ENCODE results near the gene RMP24.

RMP24 gene

DNA sequence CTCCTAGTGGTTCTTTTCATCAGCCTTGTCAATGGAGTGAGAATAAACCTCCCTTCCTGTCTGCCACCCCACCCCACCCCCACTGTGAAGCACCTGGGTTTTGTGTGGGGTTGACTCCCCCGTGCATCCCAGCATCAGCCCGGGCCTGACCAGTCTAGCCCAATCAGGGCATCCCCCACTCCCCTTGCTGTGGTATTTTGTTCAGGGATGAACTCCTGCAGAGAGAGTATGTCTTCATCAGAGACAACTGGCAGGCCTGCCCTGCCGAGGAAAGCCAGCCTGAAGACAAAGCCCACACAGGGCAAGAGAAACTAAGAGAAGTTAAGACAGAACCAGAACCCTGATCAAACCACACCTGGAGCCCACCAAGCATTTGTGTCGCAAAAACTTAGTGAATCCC lies 36.7 kb upstream of the RMP24 start:
- intact Hi-C loops (cut with micrococcal nuclease; ENCODE audit: unreplicated experiment), result no loop called here
- TF ChIP-seq, protein P1, sequence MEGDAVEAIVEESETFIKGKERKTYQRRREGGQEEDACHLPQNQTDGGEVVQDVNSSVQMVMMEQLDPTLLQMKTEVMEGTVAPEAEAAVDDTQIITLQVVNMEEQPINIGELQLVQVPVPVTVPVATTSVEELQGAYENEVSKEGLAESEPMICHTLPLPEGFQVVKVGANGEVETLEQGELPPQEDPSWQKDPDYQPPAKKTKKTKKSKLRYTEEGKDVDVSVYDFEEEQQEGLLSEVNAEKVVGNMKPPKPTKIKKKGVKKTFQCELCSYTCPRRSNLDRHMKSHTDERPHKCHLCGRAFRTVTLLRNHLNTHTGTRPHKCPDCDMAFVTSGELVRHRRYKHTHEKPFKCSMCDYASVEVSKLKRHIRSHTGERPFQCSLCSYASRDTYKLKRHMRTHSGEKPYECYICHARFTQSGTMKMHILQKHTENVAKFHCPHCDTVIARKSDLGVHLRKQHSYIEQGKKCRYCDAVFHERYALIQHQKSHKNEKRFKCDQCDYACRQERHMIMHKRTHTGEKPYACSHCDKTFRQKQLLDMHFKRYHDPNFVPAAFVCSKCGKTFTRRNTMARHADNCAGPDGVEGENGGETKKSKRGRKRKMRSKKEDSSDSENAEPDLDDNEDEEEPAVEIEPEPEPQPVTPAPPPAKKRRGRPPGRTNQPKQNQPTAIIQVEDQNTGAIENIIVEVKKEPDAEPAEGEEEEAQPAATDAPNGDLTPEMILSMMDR (IDR thresholded peaks at IDR 0.05; ENCODE audit: insufficient read depth in 1 of 2, low read depth in 1 of 2, low read length in 1 of 2, severe bottlenecking in 1 of 2, unreplicated experiment in 1 of 2), result no peak
- Mint-ChIP-seq H3K27me3 (ENCODE audit: insufficient read depth, unreplicated experiment) (no peaks in the 10 kb centered on the region), H3K4me1 (ENCODE audit: low read depth, unreplicated experiment) (no peaks in the 10 kb centered on the region), H3K27ac (ENCODE audit: unreplicated experiment) (no peak overlapping the region), H3K36me3 (ENCODE audit: insufficient read depth, unreplicated experiment) (no peaks in the 10 kb centered on the region), H3K9me3 (ENCODE audit: unreplicated experiment) (no peaks in the 10 kb centered on the region), H3K4me3 (ENCODE audit: unreplicated experiment) (no peak overlapping the region)
- ChIA-PET CTCF (no interaction called here), POLR2A (no interaction called here)
- H3K4me1 ChIP-seq, result no peaks in the 10 kb centered on the region
- no peak overlapping the region for H3K4me3 ChIP-seq (ENCODE audit: low read depth, low read length)
- H3K36me3 ChIP-seq (ENCODE audit: control insufficient read depth, insufficient read depth, low read length), result no peaks in the 10 kb centered on the region
- no peak for DNase-seq
- BruUV-seq (replicated peaks), result no TSS peak
- H3K9me3 ChIP-seq, result no peaks in the 10 kb centered on the region
- H3K27me3 ChIP-seq (replicated peaks; ENCODE audit: control insufficient read depth, insufficient read depth, low read length), result no peaks in the 10 kb centered on the region

DNA sequence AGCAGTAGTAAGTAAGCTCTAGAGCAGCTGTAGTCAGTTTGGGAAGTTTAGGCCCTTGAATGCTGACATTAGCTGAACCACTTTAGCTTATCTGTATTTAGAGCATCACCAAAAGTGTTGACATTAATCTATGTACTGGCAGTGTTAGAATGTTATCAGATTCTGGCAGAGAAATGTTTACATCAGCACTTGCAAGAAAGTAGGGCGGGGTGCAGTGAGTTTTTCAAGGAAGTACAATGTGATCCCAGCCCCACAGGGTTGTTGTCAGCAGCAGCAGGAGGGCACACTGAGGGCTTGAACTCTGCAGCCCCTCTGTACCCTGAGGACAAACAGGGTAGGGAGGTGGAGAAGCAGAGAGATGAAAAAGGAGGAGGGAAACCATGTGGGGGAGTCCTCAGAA lies 35.5 kb upstream of the RMP24 start:
- H3K4me3 ChIP-seq (ENCODE audit: low read depth, low read length), result no peak overlapping the region
- DNase-seq, result no peak
- intact Hi-C loops (cut with micrococcal nuclease; ENCODE audit: unreplicated experiment), result no loop called here
- no peaks in the 10 kb centered on the region for H3K36me3 ChIP-seq (ENCODE audit: control insufficient read depth, insufficient read depth, low read length)
- H3K27me3 Mint-ChIP-seq (ENCODE audit: insufficient read depth, unreplicated experiment), result no peaks in the 10 kb centered on the region
- BruUV-seq (replicated peaks), result no TSS peak
- POLR2A ChIA-PET, result no interaction called here
- H3K9me3 ChIP-seq, result no peaks in the 10 kb centered on the region
- H3K27me3 ChIP-seq (replicated peaks; ENCODE audit: control insufficient read depth, insufficient read depth, low read length), result no peaks in the 10 kb centered on the region
- H3K9me3 Mint-ChIP-seq (ENCODE audit: unreplicated experiment), result no peaks in the 10 kb centered on the region
- TF ChIP-seq, protein P1 (IDR thresholded peaks at IDR 0.05; ENCODE audit: insufficient read depth in 1 of 2, low read depth in 1 of 2, low read length in 1 of 2, severe bottlenecking in 1 of 2, unreplicated experiment in 1 of 2), result no peak
- H3K4me3 Mint-ChIP-seq (ENCODE audit: unreplicated experiment), result no peak overlapping the region
- no peaks in the 10 kb centered on the region for H3K4me1 ChIP-seq
- H3K36me3 Mint-ChIP-seq (ENCODE audit: insufficient read depth, unreplicated experiment), result no peaks in the 10 kb centered on the region
- H3K4me1 Mint-ChIP-seq (ENCODE audit: low read depth, unreplicated experiment), result no peaks in the 10 kb centered on the region
- no peak overlapping the region for H3K27ac Mint-ChIP-seq (ENCODE audit: unreplicated experiment)
- CTCF ChIA-PET, result interaction anchor here (0.7 kb wide), 1 partner anchor 14 kb away, joined by 3 read pairs; no protein-coding TSS in a partner anchor

DNA sequence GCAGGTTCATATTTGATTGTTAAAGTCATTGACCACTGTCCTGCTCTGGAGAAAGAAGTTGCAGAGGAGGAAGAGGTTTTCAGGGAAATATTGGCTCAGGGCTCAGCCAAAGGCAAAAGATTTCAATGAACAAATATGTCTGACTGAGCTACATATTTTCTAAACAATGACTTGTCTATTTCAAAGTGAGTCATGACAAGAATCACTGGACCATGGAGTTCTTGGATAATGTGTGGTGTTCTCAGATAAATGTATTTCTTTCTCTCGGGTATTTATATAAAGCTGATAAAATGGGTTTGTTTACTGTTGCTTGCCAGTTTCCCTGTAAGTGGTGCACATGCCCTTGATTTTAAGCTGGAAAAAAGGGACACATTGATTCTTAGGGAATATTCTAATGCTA lies 34.3 kb upstream of the RMP24 start:
- intact Hi-C loops (cut with micrococcal nuclease; ENCODE audit: unreplicated experiment), result no loop called here
- Mint-ChIP-seq H3K4me3 (ENCODE audit: unreplicated experiment) (no peak overlapping the region), H3K4me1 (ENCODE audit: low read depth, unreplicated experiment) (no peaks in the 10 kb centered on the region), H3K27me3 (ENCODE audit: insufficient read depth, unreplicated experiment) (no peaks in the 10 kb centered on the region), H3K27ac (ENCODE audit: unreplicated experiment) (no peak overlapping the region), H3K9me3 (ENCODE audit: unreplicated experiment) (no peaks in the 10 kb centered on the region), H3K36me3 (ENCODE audit: insufficient read depth, unreplicated experiment) (no peaks in the 10 kb centered on the region)
- POLR2A ChIA-PET, result no interaction called here
- no peak for DNase-seq
- Histone ChIP-seq H3K36me3 (ENCODE audit: control insufficient read depth, insufficient read depth, low read length) (no peaks in the 10 kb centered on the region), H3K9me3 (no peaks in the 10 kb centered on the region), H3K4me1 (no peaks in the 10 kb centered on the region), H3K4me3 (ENCODE audit: low read depth, low read length) (no peak overlapping the region), H3K27me3 (replicated peaks; ENCODE audit: control insufficient read depth, insufficient read depth, low read length) (no peaks in the 10 kb centered on the region)
- CTCF ChIA-PET, result no interaction called here
- BruUV-seq (replicated peaks), result no TSS peak
- TF ChIP-seq, protein P1 (IDR thresholded peaks at IDR 0.05; ENCODE audit: insufficient read depth in 1 of 2, low read depth in 1 of 2, low read length in 1 of 2, severe bottlenecking in 1 of 2, unreplicated experiment in 1 of 2), result no peak

All from Caco-2 (cell line).